HG02884 (cell line): ENCODE results near the gene RORC.

Experiments used
- ATAC-seq: cut with Tn5 transposase; IDR thresholded peaks from one replicate; pipeline ENCODE4 v1.9.1; 2021; ENCODE audit warnings: mild to moderate bottlenecking, moderate library complexity; ENCODE audit not compliant: unreplicated experiment

RORC gene

GRCh38 chr1:151849126-151849525 is 17.5 kb upstream of the RORC start:
- no peak for ATAC-seq

- no peak for ATAC-seq
Measured at GRCh38 chr1:151847867-151848596, 16.4 kb upstream of the RORC start.

GRCh38 chr1:151846686-151847237 is 15.2 kb upstream of the RORC start:
- no peak for ATAC-seq

- ATAC-seq, result no peak
Measured at GRCh38 chr1:151846062-151846568, 14.5 kb upstream of the RORC start.

- ATAC-seq, result no peak
Measured at GRCh38 chr1:151843398-151843797, 11.8 kb upstream of the RORC start.

GRCh38 chr1:151841141-151841540 is 9.5 kb upstream of the RORC start:
- ATAC-seq, result no peak

- ATAC-seq, result no peak
Measured at GRCh38 chr1:151840421-151840820, 8.8 kb upstream of the RORC start.

GRCh38 chr1:151839457-151840403 is 8.1 kb upstream of the RORC start, which contains the start of gene C2CD4D:
C2CD4D (minus strand) TSS chr1:151839820; CDS start chr1:151838989, 831 bp downstream.
- ATAC-seq, result no peak

GRCh38 chr1:151839082-151839412 is 7.4 kb upstream of the RORC start:
- no peak for ATAC-seq

- ATAC-seq, result no peak
Measured at GRCh38 chr1:151838222-151839081, 6.8 kb upstream of the RORC start.

GRCh38 chr1:151837884-151838221 is 6.3 kb upstream of the RORC start:
- no peak for ATAC-seq

GRCh38 chr1:151837197-151837596 is 5.6 kb upstream of the RORC start:
- no peak for ATAC-seq

GRCh38 chr1:151835596-151835995 is 4.0 kb upstream of the RORC start:
- no peak for ATAC-seq

GRCh38 chr1:151834239-151834638 is 2.6 kb upstream of the RORC start:
- ATAC-seq, result no peak

GRCh38 chr1:151833172-151833900 is 1.7 kb upstream of the RORC start:
- ATAC-seq, result no peak

GRCh38 chr1:151832318-151832980 is 847 bp upstream of the RORC start:
- ATAC-seq, result no peak

GRCh38 chr1:151831256-151831591 is 378 bp downstream of the RORC start:
- ATAC-seq, result no peak

- no peak for ATAC-seq
Measured at GRCh38 chr1:151830055-151830454, 1.5 kb downstream of the RORC start.

- ATAC-seq, result no peak
Measured at GRCh38 chr1:151829352-151830046, 2.1 kb downstream of the RORC start.
